Transverse colon (tissue), 4 donors: Measurements from ENCODE around the gene MBD5. TPM values are rescaled to one million over a fixed set of nuclear protein-coding genes. Genes with fewer than 3 reads are reported as not detected.

Source experiments
- DNase-seq: peaks from one replicate; pipeline ENCODE4 v3.0.0-alpha.2; 2019
- H3K27ac ChIP-seq, 4 donors: fragments of 200-600 bp; sonication (generic); 2 replicates each; pipeline ENCODE4 v1.5.1; 2016 to 2018; ENCODE audit warnings: inconsistent platforms in 4 of 4
- H3K27me3 ChIP-seq: fragments of 200-600 bp; sonication (generic); 2 replicates; pipeline ENCODE4 v1.5.1; 2017; ENCODE audit warnings: inconsistent platforms
- H3K36me3 ChIP-seq, 4 donors: fragments of 200-600 bp; sonication (generic); 2 replicates each; pipeline ENCODE4 v1.5.1; 2017 to 2019; ENCODE audit warnings: inconsistent platforms in 4 of 4
- H3K4me1 ChIP-seq, 4 donors: fragments of 200-600 bp; sonication (generic); 2 replicates each; pipeline ENCODE4 v1.5.1; 2017 to 2020; ENCODE audit warnings: inconsistent platforms in 4 of 4
- H3K4me3 ChIP-seq, 4 donors: fragments of 200-600 bp; sonication (generic); 1 replicate in 1 of 4; 2 replicates in 3 of 4; pipeline versions ENCODE4 v1.5.1 to v1.6.1; 2017 to 2019; ENCODE audit warnings: inconsistent platforms in 4 of 4
- H3K9me3 ChIP-seq, 2 donors: fragments of 200-600 bp; sonication (generic); 2 replicates each; pipeline ENCODE4 v1.5.1; 2017 to 2019; ENCODE audit warnings: inconsistent platforms in 2 of 2
- CTCF ChIP-seq, 5 experiments: fragments of 200-600 bp in 3 of 5; fragments of 450-650 bp in 2 of 5; sonication (generic) in 3 of 5; IDR thresholded peaks; 1 replicate in 2 of 5; 2 replicates in 3 of 5; pipeline ENCODE4 v1.5.1; 2016 to 2017; ENCODE audit warnings: antibody characterized with exemption in 5 of 5, inconsistent platforms in 3 of 5, mild to moderate bottlenecking in 2 of 5, moderate library complexity in 1 of 5
- EP300 ChIP-seq: sonication (generic); formaldehyde crosslinking; IDR thresholded peaks from one replicate; pipeline ENCODE4 v1.6.1; 2017; ENCODE audit warnings: antibody characterized with exemption, low read depth
- POLR2A ChIP-seq: fragments of 450-650 bp; IDR thresholded peaks from one replicate; pipeline ENCODE4 v1.6.1; 2016; ENCODE audit warnings: antibody characterized with exemption, mild to moderate bottlenecking, moderate library complexity
- POLR2AphosphoS5 ChIP-seq, 3 donors: sonication (generic); formaldehyde crosslinking; IDR thresholded peaks; one replicate each; pipeline ENCODE4 v1.6.1; 2016; ENCODE audit warnings: antibody characterized with exemption in 3 of 3
- WGBS, 2 donors: methylation state at CpG; one replicate each; pipeline ENCODE4 v1.1.5; 2018; ENCODE audit warnings: low coverage in 1 of 2; 5-methylcytosine and 5-hydroxymethylcytosine counted together
- in situ Hi-C, 4 donors: fragments of 200-750 bp; cut with MboI; loops; one replicate each; pipeline versions ENCODE4 v1.15.0 to v1.15.1; 2017; ENCODE audit warnings: low sequenced_read_pairs in 3 of 4, low pct_ligation_motif_present in 1 of 4, low pct_unique_long_range_greater_than_20kb in 1 of 4
- intact Hi-C: fragments of 100-400 bp; cut with DNase I; formaldehyde crosslinking; loops from one replicate; pipeline ENCODE4 v1.15.1; 2023; ENCODE audit warnings: low total_unique reads
- total RNA-seq, 4 donors: library from RNA; depleted of rRNA; stranded (reverse); fragments of >200 nt; gene quantifications; one replicate each; pipeline ENCODE4 v1.1.0, GENCODE V29; 2016

MBD5 gene
- total RNA-seq, 4 donors from 2014 or later: 29.9 to 67.3 (median 52.6) TPM

- TF ChIP-seq CTCF (IDR thresholded peaks at IDR 0.05): no peak
- no peak for TF ChIP-seq POLR2A
- no peak for TF ChIP-seq EP300
- TF ChIP-seq POLR2AphosphoS5 (IDR thresholded peaks at IDR 0.05): no peak
- H3K4me1 ChIP-seq: peaks cover 3 to 43% (median 27%) of the 10 kb centered on the region in 4 donors
- H3K4me3 ChIP-seq: no peak overlapping the region
- intact Hi-C loops (no loop called here), in situ Hi-C loops (no loop called here)
- H3K36me3 ChIP-seq: no peaks in the 10 kb centered on the region
- no peak overlapping the region for H3K27ac ChIP-seq
- no peaks in the 10 kb centered on the region for H3K9me3 ChIP-seq
- DNase-seq: no peak
- no peaks in the 10 kb centered on the region for H3K27me3 ChIP-seq
Observed at GRCh38 chr2:148023861-148024260, 3.0 kb downstream of the MBD5 start.

DNA sequence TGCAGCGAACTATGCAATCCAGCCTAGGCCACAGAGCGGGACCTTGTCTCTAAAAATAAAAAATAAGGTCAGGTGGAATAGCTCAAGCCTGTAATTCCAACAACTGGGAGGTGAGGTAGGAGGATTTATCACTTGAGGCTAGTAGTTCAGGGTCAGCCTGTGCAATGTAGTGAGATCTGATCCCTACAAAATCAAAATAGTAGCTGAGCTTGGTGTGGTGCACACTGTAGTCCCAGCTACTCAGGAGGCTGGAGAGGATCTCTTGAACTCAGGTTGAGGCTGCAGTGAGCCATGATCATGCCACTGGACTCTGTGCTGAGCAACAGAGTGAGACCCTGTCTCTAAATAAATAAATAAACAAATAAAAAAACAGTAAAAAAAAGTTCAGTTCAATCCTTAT lies 5.7 kb downstream of the MBD5 start:
- no peaks in the 10 kb centered on the region for H3K27me3 ChIP-seq
- in situ Hi-C loops: no loop called here
- H3K4me1 ChIP-seq: peaks cover 3 to 34% (median 20%) of the 10 kb centered on the region in 4 donors
- H3K9me3 ChIP-seq: no peaks in the 10 kb centered on the region
- no peak overlapping the region for H3K27ac ChIP-seq
- H3K36me3 ChIP-seq: no peaks in the 10 kb centered on the region
- DNase-seq: no peak
- WGBS, 2 donors: 86 to 95% methylated on average over 2 of the region's 2 CpGs
- no peak overlapping the region for H3K4me3 ChIP-seq
- TF ChIP-seq CTCF (IDR thresholded peaks at IDR 0.05) (no peak), POLR2A (no peak), EP300 (no peak), POLR2AphosphoS5 (IDR thresholded peaks at IDR 0.05) (no peak)
- intact Hi-C loops: no loop called here

GRCh38 chr2:148027822-148028221 lies 6.9 kb downstream of the MBD5 start:
- no peak overlapping the region for H3K27ac ChIP-seq
- peaks cover 0 to 23% (median 12%) of the 10 kb centered on the region in 4 donors for H3K4me1 ChIP-seq
- TF ChIP-seq CTCF (IDR thresholded peaks at IDR 0.05) (no peak), POLR2AphosphoS5 (IDR thresholded peaks at IDR 0.05) (no peak), POLR2A (no peak), EP300 (no peak)
- no peaks in the 10 kb centered on the region for H3K9me3 ChIP-seq
- intact Hi-C loops (no loop called here), in situ Hi-C loops (no loop called here)
- no peaks in the 10 kb centered on the region for H3K27me3 ChIP-seq
- no peaks in the 10 kb centered on the region for H3K36me3 ChIP-seq
- no peak overlapping the region for H3K4me3 ChIP-seq
- no peak for DNase-seq
- WGBS, 2 donors: 89 to 91% methylated on average over 1 of the region's 1 CpG

GRCh38 chr2:148028781-148029180 lies 7.9 kb downstream of the MBD5 start:
- no peak for TF ChIP-seq EP300
- no peak for TF ChIP-seq POLR2A
- no peak for TF ChIP-seq POLR2AphosphoS5 (IDR thresholded peaks at IDR 0.05)
- no peak for TF ChIP-seq CTCF (IDR thresholded peaks at IDR 0.05)
- intact Hi-C loops: no loop called here
- Histone ChIP-seq H3K4me3 (no peak overlapping the region), H3K9me3 (no peaks in the 10 kb centered on the region), H3K36me3 (no peaks in the 10 kb centered on the region), H3K4me1 (peaks cover 0 to 17% (median 10%) of the 10 kb centered on the region in 4 donors), H3K27ac (peak overlapping the region in 3 of 4 donors; percentile 0 to 19 (median 2)), H3K27me3 (no peaks in the 10 kb centered on the region)
- in situ Hi-C loops: no loop called here
- 60 to 65% methylated on average over 1 of the region's 1 CpG for WGBS, 2 donors
- no peak for DNase-seq
